Skin epidermis (tissue), 12 donors: ENCODE data around the gene DOCK10.

Source experiments
- H3K27ac ChIP-seq, 21 experiments: fragments of 200-600 bp; sonication (generic) in 11 of 21; one replicate each; pipeline ENCODE4 v1.5.0; 2020; ENCODE audit warnings: mild to moderate bottlenecking in 3 of 21, inconsistent platforms in 2 of 21, moderate library complexity in 2 of 21
- H3K4me3 ChIP-seq, 7 experiments: fragments of 200-600 bp; sonication (generic) in 2 of 7; one replicate each; pipeline ENCODE4 v1.5.0; 2020; ENCODE audit warnings: inconsistent platforms in 2 of 7, mild to moderate bottlenecking in 2 of 7, moderate library complexity in 1 of 7

The DOCK10 gene

GRCh38 chr2:224956706-224957105, 85.6 kb downstream of the DOCK10 start:
- Histone ChIP-seq H3K4me3 (no peak overlapping the region), H3K27ac (peak overlapping the region in 8 of 21 experiments; percentile 2 to 85 (median 64))

DNA sequence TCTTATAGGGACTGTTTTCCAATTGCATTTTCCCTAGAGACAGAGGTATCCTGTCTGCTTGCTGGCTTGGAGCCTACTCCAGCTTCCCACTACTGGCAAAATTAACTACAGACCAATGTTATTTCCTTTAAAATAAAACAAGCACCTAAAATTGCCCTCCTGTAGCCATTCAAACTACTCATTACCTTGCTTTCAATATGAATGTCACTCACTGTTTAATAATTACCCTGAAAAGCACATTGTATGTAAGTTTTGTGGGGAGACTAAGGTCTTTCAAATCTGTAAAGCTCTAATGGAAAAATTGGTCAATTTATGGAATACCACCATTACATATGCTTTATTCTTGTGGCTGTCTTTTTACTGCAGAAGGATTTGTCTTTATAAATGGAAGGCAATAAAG, 87.3 kb downstream of the DOCK10 start:
- Histone ChIP-seq H3K4me3 (no peak overlapping the region), H3K27ac (no peak overlapping the region)

GRCh38 chr2:224952936-224953657, 89.2 kb downstream of the DOCK10 start:
- no peak overlapping the region for H3K4me3 ChIP-seq
- peak overlapping the region in 7 of 21 experiments; percentile 28 to 81 (median 56) for H3K27ac ChIP-seq

DNA sequence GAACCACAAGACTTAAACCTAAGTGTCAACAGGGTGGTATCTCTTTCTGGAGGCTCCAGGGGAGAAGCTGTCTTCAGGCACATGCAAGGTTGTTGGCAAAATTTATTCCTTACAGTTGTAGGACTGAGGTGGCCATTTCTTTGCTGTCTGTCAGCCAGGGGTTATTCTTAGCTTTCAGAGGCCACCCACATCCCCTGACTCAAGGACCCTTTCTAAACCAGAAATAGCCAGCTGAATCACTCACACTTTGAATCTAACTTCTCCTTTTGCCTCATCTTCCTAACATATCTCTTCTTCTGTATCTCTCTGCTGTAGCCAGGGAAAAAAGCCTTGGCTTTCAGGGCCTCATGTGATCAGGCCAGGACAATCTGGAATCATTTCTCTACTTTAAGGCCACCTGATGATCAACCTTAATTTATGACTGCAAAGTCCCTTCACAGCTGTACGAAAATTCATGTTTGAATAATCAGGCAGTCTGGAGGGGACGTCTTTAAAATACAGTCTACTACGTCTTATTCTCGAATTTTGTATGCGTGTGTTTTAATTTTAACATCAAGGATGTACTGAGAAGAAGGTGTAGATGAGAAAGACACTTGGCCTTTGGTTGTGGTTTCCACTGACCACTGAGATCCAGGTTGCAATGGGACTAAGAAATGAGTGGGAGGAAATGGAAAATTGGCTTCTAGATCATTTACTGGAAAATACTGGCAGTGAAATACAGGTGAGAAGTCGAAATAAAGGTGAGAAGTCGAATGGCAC, 90.4 kb downstream of the DOCK10 start:
- H3K4me3 ChIP-seq: no peak overlapping the region
- peak overlapping the region in 7 of 21 experiments; percentile 5 to 74 (median 20) for H3K27ac ChIP-seq

DNA sequence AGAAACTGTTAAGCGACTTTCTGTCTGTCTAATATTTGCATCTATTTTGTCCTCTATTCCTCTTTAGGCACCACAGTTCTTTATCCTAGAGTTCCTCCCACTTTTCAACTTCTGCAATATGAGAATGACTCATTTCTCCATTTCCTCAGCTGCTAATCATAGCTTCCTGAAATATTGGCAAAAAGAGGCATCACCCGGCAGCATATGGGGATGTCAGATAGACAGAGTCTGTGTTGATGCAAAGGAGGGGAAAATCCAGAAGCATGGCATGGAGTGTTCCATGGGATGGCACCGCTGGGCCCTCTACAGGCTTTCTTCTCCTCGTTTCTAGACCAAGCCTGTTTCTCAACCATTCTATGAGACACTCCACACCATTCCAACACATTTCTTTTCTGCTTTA, 93.4 kb downstream of the DOCK10 start:
- H3K4me3 ChIP-seq: no peak overlapping the region
- H3K27ac ChIP-seq: peak overlapping the region in 5 of 21 experiments; percentile 23 to 84 (median 31)

GRCh38 chr2:224948005-224948404, 94.3 kb downstream of the DOCK10 start:
- H3K27ac ChIP-seq: peak overlapping the region in 4 of 21 experiments; percentile 17 to 84 (median 50)
- no peak overlapping the region for H3K4me3 ChIP-seq

GRCh38 chr2:224947566-224947965, 94.7 kb downstream of the DOCK10 start:
- peak overlapping the region in 7 of 21 experiments; percentile 16 to 85 (median 69) for H3K27ac ChIP-seq
- H3K4me3 ChIP-seq: no peak overlapping the region

DNA sequence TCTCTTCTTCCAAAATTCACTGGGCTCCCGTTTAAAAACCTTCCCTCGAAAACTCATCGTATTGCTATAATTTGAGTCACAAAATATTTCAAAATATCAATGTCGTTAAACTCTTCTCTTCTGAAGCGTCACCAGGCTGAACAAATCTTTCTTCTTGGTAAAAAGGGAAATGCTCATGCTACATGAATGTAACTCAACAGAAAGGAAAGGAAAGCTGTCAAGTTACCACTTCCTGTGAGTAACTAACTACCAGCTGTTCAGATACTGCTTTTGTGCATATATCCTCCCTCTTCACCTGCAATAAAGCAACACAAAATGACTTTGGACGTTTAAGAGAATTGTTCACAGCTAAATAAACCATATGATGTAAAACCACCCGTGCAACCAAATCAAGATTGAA, 95.4 kb downstream of the DOCK10 start:
- H3K27ac ChIP-seq: peak overlapping the region in 14 of 21 experiments; percentile 9 to 85 (median 58)
- peak overlapping the region in 4 of 7 experiments; percentile 23 to 29 (median 27) for H3K4me3 ChIP-seq

- Histone ChIP-seq H3K4me3 (peak overlapping the region in 6 of 7 experiments; percentile 7 to 27 (median 22)), H3K27ac (peak overlapping the region in 11 of 21 experiments; percentile 16 to 84 (median 46))
Observed at GRCh38 chr2:224944707-224945547, 97.3 kb downstream of the DOCK10 start.

DNA sequence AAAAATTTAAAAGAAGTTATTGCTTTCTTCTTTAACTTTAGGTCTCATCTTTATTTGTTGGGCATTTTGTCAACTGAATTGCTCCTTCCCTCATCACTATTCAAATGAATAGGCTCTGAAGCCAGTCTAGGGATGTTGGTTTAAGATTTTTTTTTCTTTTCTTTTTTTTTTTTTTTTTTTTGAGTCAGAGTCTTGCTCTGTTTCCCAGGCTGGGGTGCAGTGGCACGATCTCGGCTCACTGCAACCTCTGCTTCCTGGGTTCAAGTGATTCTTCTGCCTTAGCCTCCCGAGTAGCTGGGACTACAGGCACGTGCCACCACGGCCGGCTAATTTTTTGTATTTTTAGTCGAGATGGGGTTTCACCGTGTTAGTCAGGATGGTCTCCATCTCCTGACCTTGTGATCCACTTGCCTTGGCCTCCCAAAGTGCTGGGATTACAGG, 98.6 kb downstream of the DOCK10 start:
- H3K27ac ChIP-seq: peak overlapping the region in 5 of 21 experiments; percentile 64 to 84 (median 69)
- peak overlapping the region in 2 of 7 experiments; percentile 23 to 27 for H3K4me3 ChIP-seq

- Histone ChIP-seq H3K27ac (peak overlapping the region in 1 of 21 experiments; percentile 33), H3K4me3 (no peak overlapping the region)
Observed at GRCh38 chr2:224941960-224942359, 100.3 kb downstream of the DOCK10 start.

- H3K27ac ChIP-seq: no peak overlapping the region
- H3K4me3 ChIP-seq: no peak overlapping the region
Observed at GRCh38 chr2:224940618-224941017, 101.7 kb downstream of the DOCK10 start.

- Histone ChIP-seq H3K4me3 (no peak overlapping the region), H3K27ac (peak overlapping the region in 1 of 21 experiments; percentile 32)
Observed at GRCh38 chr2:224938651-224939182, 103.6 kb downstream of the DOCK10 start.

- Histone ChIP-seq H3K27ac (peak overlapping the region in 1 of 21 experiments; percentile 7), H3K4me3 (no peak overlapping the region)
Observed at GRCh38 chr2:224937887-224938286, 104.4 kb downstream of the DOCK10 start.

- H3K27ac ChIP-seq: no peak overlapping the region
- no peak overlapping the region for H3K4me3 ChIP-seq
Observed at GRCh38 chr2:224934526-224935188, 107.6 kb downstream of the DOCK10 start.

GRCh38 chr2:224933431-224933830, 108.8 kb downstream of the DOCK10 start:
- peak overlapping the region in 1 of 21 experiments; percentile 61 for H3K27ac ChIP-seq
- no peak overlapping the region for H3K4me3 ChIP-seq

DNA sequence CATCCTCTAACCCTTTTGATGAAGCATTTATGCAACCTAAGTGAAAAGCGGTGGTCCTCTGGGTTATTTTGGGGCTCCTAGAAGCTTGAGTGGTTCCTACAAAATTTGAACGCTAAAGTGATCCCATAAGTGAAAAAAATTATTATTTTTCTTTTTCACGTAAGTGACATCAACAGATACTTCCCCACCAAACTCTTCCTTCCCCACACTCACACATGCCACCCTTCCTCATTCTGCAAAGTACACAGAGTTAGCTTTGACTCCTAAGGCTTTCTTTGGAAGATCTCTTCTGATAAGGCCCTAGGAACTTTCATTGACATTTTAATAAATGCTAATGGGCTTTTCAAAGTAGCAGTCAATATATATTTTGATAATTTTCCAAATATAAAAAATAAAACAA, 109.7 kb downstream of the DOCK10 start:
- H3K4me3 ChIP-seq: no peak overlapping the region
- peak overlapping the region in 2 of 21 experiments; percentile 0 to 61 for H3K27ac ChIP-seq

- Histone ChIP-seq H3K4me3 (no peak overlapping the region), H3K27ac (no peak overlapping the region)
Observed at GRCh38 chr2:224931956-224932355, 110.3 kb downstream of the DOCK10 start.

GRCh38 chr2:224930990-224931389, 111.3 kb downstream of the DOCK10 start:
- Histone ChIP-seq H3K27ac (peak overlapping the region in 5 of 21 experiments; percentile 30 to 67 (median 34)), H3K4me3 (no peak overlapping the region)
